MCF 10A (cell line): ENCODE measurements around the gene SNX4. TPM values are rescaled to one million over a fixed set of nuclear protein-coding genes. Genes with fewer than 3 reads are reported as not detected.

Source experiments
- BruUV-seq: library from RNA; stranded (reverse); fragments of 400-500 nt; replicated peaks from 2 replicates; lab custom pipeline; 2021; lab: Mats Ljungman, UMichigan
- CTCF ChIA-PET: fragments of 300-600 bp; sonication (Branson Sonifier 250); formaldehyde crosslinking; extraction: SDS; loops from one replicate; lab custom pipeline; 2021; ENCODE audit warnings: antibody characterized with exemption, inconsistent platforms; lab: Yijun Ruan, JAX
- POLR2A ChIA-PET: fragments of 300-600, 350-650 bp; sonication (Branson Sonifier 250); formaldehyde crosslinking; extraction: SDS; loops from one replicate; lab custom pipeline; 2020; ENCODE audit warnings: antibody characterized with exemption, inconsistent platforms; lab: Yijun Ruan, JAX
- DNase-seq: peaks from one replicate; pipeline ENCODE4 v3.0.0-alpha.2; 2018; ENCODE audit not compliant: unreplicated experiment
- H3K27ac Mint-ChIP-seq: one replicate; pipeline ENCODE4 v1.8.0; 2022; ENCODE audit warnings: mild to moderate bottlenecking, low read depth, mixed read lengths; ENCODE audit not compliant: unreplicated experiment
- H3K27me3 Mint-ChIP-seq: one replicate; pipeline ENCODE4 v1.8.0; 2022; ENCODE audit warnings: mixed read lengths; ENCODE audit not compliant: insufficient read depth, unreplicated experiment
- H3K36me3 Mint-ChIP-seq: one replicate; pipeline ENCODE4 v1.8.0; 2022; ENCODE audit warnings: mild to moderate bottlenecking, moderate library complexity, mixed read lengths; ENCODE audit not compliant: insufficient read depth, unreplicated experiment
- H3K4me1 Mint-ChIP-seq: one replicate; pipeline ENCODE4 v1.8.0; 2022; ENCODE audit warnings: mixed read lengths; ENCODE audit not compliant: insufficient read depth, unreplicated experiment
- H3K4me3 Mint-ChIP-seq: one replicate; pipeline ENCODE4 v1.8.0; 2022; ENCODE audit warnings: mild to moderate bottlenecking, moderate library complexity, mixed read lengths; ENCODE audit not compliant: unreplicated experiment
- H3K9me3 Mint-ChIP-seq: one replicate; pipeline ENCODE4 v1.8.0; 2022; ENCODE audit warnings: mixed read lengths; ENCODE audit not compliant: unreplicated experiment
- intact Hi-C: fragments of 100-400 bp; cut with micrococcal nuclease; formaldehyde crosslinking; loops from 2 replicates; pipeline ENCODE4 v1.14.1; 2022
- total RNA-seq: library from RNA; stranded (reverse); gene quantifications from 2 replicates; pipeline ENCODE4 v1.2.3, GENCODE V29; 2022
- TF ChIP-seq, protein P1 (sequence below): fragments of 200-600 bp; IDR thresholded peaks from one replicate; pipeline ENCODE4 v1.8.0; 2022; ENCODE audit warnings: antibody characterized with exemption, mild to moderate bottlenecking; ENCODE audit not compliant: unreplicated experiment

SNX4 gene
- total RNA-seq, 1 experiment from 2014 or later, result 20.4 TPM

DNA sequence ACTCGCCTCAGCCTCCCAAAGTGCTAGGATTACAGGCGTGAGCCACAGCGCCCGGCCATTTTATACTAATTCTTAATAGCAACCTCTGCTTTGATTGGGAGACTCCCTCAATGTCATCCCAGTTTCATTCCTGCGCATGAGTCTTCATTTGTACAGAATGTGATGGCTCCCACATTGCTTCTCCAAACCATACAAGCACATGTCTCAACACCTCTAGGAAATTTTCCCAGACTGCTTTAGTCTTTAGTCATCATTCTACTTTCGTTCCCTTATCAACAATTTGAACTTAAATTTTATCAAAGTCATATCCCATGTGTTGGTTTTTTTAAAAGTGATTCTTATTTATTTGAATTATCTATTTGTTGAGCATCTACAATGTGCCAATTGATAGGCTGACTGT lies 58.1 kb downstream of the SNX4 start:
- H3K27me3 Mint-ChIP-seq, result no peaks in the 10 kb centered on the region
- TF ChIP-seq, protein P1, sequence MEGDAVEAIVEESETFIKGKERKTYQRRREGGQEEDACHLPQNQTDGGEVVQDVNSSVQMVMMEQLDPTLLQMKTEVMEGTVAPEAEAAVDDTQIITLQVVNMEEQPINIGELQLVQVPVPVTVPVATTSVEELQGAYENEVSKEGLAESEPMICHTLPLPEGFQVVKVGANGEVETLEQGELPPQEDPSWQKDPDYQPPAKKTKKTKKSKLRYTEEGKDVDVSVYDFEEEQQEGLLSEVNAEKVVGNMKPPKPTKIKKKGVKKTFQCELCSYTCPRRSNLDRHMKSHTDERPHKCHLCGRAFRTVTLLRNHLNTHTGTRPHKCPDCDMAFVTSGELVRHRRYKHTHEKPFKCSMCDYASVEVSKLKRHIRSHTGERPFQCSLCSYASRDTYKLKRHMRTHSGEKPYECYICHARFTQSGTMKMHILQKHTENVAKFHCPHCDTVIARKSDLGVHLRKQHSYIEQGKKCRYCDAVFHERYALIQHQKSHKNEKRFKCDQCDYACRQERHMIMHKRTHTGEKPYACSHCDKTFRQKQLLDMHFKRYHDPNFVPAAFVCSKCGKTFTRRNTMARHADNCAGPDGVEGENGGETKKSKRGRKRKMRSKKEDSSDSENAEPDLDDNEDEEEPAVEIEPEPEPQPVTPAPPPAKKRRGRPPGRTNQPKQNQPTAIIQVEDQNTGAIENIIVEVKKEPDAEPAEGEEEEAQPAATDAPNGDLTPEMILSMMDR, result no peak
- intact Hi-C loops, result no loop called here
- H3K4me1 Mint-ChIP-seq, result no peaks in the 10 kb centered on the region
- no TSS peak for BruUV-seq
- H3K4me3 Mint-ChIP-seq, result no peak overlapping the region
- H3K36me3 Mint-ChIP-seq, result peaks cover 67% of the 10 kb centered on the region
- H3K9me3 Mint-ChIP-seq, result no peaks in the 10 kb centered on the region
- ChIA-PET CTCF (interaction anchor here (0.6 kb wide), 1 partner anchor 14 kb away, joined by 3 read pairs; no protein-coding TSS in a partner anchor), POLR2A (interaction anchor here (0.6 kb wide), 1 partner anchor 364 kb away, joined by 3 read pairs; no protein-coding TSS in a partner anchor)
- no peak overlapping the region for H3K27ac Mint-ChIP-seq
- DNase-seq, result no peak

GRCh38 chr3:125460233-125460632 lies 59.8 kb downstream of the SNX4 start:
- intact Hi-C loops, result no loop called here
- H3K27ac Mint-ChIP-seq, result no peak overlapping the region
- no peaks in the 10 kb centered on the region for H3K4me1 Mint-ChIP-seq
- H3K36me3 Mint-ChIP-seq, result peaks cover 68% of the 10 kb centered on the region
- BruUV-seq, result no TSS peak
- no peaks in the 10 kb centered on the region for H3K27me3 Mint-ChIP-seq
- DNase-seq, result no peak
- POLR2A ChIA-PET, result no interaction called here
- no peaks in the 10 kb centered on the region for H3K9me3 Mint-ChIP-seq
- CTCF ChIA-PET, result interaction anchor here (0.6 to 2.1 kb wide), 2 partner anchors 14 to 22 kb away, joined by 4 to 6 read pairs; no protein-coding TSS in a partner anchor
- H3K4me3 Mint-ChIP-seq, result no peak overlapping the region
- TF ChIP-seq, protein P1, result no peak

- no peaks in the 10 kb centered on the region for H3K27me3 Mint-ChIP-seq
- TF ChIP-seq, protein P1, result no peak
- H3K36me3 Mint-ChIP-seq, result peaks cover 27% of the 10 kb centered on the region
- no TSS peak for BruUV-seq
- H3K27ac Mint-ChIP-seq, result peak overlapping the region; percentile 63
- CTCF ChIA-PET, result no interaction called here
- DNase-seq, result peak; percentile 54
- no peaks in the 10 kb centered on the region for H3K9me3 Mint-ChIP-seq
- intact Hi-C loops, result no loop called here
- H3K4me3 Mint-ChIP-seq, result peak overlapping the region; percentile 13
- POLR2A ChIA-PET, result interaction anchor here (1.9 kb wide), 2 partner anchors 10 to 387 kb away, joined by 4 to 5 read pairs; no protein-coding TSS in a partner anchor
- H3K4me1 Mint-ChIP-seq, result peaks cover 6% of the 10 kb centered on the region
These were observed 76.1 kb downstream of the SNX4 start for GRCh38 chr3:125443923-125444322.

GRCh38 chr3:125442506-125442905 lies 77.5 kb downstream of the SNX4 start:
- intact Hi-C loops, result no loop called here
- H3K4me3 Mint-ChIP-seq, result no peak overlapping the region
- peaks cover 6% of the 10 kb centered on the region for H3K4me1 Mint-ChIP-seq
- BruUV-seq, result no TSS peak
- TF ChIP-seq, protein P1, result no peak
- CTCF ChIA-PET, result interaction anchor here (0.6 to 0.7 kb wide), 2 partner anchors 10 to 432 kb away, joined by 4 read pairs; no protein-coding TSS in a partner anchor
- peaks cover 13% of the 10 kb centered on the region for H3K36me3 Mint-ChIP-seq
- H3K27ac Mint-ChIP-seq, result peak overlapping the region; percentile 63
- no peak for DNase-seq
- no peaks in the 10 kb centered on the region for H3K9me3 Mint-ChIP-seq
- H3K27me3 Mint-ChIP-seq, result no peaks in the 10 kb centered on the region
- POLR2A ChIA-PET, result interaction anchor here (0.6 to 1.2 kb wide), 2 partner anchors 21 to 49 kb away, joined by 3 read pairs; no protein-coding TSS in a partner anchor
